ENCODE measurements around the gene PHLDB2.

DNA sequence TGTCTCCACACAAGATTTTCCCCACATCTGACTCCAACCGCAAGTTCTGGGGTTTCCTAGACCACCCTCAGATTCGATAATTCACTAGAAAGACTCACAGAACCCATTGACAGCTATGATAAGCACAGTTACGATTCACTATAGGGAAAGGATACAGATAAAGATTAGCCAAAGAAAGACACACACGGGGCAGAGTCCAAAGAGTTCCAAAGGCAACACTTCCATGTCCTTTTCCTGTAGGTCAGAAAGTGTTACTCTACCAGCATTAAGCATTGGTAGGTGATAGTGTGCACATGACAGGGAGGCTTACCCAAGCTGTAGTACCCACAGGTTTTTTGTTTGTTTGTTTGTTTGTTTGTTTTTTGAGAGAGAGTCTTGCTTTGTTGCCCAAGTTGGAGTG lies 48.1 kb downstream of the PHLDB2 start:
- no peak for TF ChIP-seq POLR2A (IDR thresholded peaks at IDR 0.05)
- no peak for TF ChIP-seq POLR2AphosphoS5 (IDR thresholded peaks at IDR 0.05)
- TF ChIP-seq, protein P1, sequence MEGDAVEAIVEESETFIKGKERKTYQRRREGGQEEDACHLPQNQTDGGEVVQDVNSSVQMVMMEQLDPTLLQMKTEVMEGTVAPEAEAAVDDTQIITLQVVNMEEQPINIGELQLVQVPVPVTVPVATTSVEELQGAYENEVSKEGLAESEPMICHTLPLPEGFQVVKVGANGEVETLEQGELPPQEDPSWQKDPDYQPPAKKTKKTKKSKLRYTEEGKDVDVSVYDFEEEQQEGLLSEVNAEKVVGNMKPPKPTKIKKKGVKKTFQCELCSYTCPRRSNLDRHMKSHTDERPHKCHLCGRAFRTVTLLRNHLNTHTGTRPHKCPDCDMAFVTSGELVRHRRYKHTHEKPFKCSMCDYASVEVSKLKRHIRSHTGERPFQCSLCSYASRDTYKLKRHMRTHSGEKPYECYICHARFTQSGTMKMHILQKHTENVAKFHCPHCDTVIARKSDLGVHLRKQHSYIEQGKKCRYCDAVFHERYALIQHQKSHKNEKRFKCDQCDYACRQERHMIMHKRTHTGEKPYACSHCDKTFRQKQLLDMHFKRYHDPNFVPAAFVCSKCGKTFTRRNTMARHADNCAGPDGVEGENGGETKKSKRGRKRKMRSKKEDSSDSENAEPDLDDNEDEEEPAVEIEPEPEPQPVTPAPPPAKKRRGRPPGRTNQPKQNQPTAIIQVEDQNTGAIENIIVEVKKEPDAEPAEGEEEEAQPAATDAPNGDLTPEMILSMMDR (IDR thresholded peaks at IDR 0.05): no peak
